Left kidney (tissue), 2 donors: Measurements from ENCODE around the gene GALR2. TPM values are rescaled to one million over a fixed set of nuclear protein-coding genes. Genes with fewer than 3 reads are reported as not detected.

ENCODE experiments used
- DNase-seq: peaks from one replicate; pipeline ENCODE4 v3.0.0-alpha.2; 2013
- polyA plus RNA-seq: library from polyadenylated mRNA; unstranded; fragments of 120-200 nt; gene quantifications from one replicate; pipeline ENCODE4 v1.2.1, GENCODE V29; 2013; ENCODE audit not compliant: insufficient read length

The GALR2 gene
- polyA plus RNA-seq, 1 donor = 0.17 TPM

- no peak for DNase-seq
Observed at GRCh38 chr17:76092526-76093413, 18.2 kb downstream of the GALR2 start.

DNA sequence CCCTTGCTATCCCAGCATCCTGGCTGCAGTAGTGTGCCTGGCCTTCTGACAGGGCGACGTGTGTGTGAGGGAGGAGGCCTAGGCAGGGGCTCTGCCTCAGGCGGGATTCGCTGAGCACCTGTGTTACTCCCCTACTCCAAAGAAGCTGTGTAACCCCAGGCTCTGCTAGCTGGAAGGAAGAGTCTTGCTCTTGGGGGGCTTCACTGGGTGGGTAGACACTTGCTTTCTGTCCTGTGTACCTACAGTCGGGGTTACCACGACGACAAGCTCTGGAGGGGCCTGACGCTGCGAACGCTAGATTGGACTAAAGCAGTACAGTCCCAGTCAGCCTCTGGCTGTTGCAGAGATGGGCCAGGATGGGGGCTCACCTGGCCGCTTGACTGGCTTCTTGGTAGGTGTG lies 19.5 kb downstream of the GALR2 start:
- DNase-seq = no peak

DNA sequence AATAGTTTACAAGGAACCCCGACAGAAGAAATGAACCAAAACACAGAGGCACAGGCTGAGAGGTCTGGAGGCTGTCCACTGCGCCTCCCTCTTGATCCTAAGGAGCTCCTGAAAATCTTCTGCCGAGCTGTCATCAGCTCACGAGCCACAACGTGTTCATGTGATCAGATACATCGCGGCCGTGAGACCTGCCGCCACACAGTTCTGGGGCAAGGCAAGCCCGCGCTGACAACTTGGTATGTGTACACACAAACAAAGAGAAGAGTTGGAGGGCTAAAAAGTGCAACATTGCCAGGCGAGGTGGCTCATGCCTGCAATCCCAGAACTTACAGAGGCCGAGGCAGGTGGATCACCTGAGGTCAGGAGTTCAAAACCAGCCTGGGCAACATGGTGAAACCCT lies 21.4 kb downstream of the GALR2 start:
- DNase-seq = no peak

GRCh38 chr17:76097716-76098295 lies 23.2 kb downstream of the GALR2 start:
- DNase-seq = no peak

DNA sequence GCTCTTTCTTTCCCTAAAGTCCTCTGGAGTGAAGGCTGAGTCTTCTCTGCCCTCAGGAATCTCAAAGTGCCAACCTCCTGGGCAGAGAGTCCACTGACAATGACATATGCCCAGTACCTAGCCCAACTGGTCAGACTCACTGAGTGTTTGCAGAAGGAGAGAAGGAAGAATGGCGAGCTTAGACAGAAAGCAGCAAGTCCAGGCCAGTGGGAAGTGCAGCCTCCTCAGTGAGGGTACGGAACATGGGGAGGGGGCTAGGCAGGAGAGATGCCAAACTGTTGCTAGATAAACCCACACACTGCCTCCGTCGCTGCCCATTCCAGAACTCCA lies 28.3 kb downstream of the GALR2 start:
- DNase-seq = no peak

- DNase-seq = peak; percentile 95
Observed at GRCh38 chr17:76103274-76104139, 28.9 kb downstream of the GALR2 start, which contains the start of gene EXOC7. EXOC7 (minus strand) TSS chr17:76103787; CDS start chr17:76103692, 95 bp downstream.

- DNase-seq = no peak
Observed at GRCh38 chr17:76104140-76104895, 29.7 kb downstream of the GALR2 start.

DNA sequence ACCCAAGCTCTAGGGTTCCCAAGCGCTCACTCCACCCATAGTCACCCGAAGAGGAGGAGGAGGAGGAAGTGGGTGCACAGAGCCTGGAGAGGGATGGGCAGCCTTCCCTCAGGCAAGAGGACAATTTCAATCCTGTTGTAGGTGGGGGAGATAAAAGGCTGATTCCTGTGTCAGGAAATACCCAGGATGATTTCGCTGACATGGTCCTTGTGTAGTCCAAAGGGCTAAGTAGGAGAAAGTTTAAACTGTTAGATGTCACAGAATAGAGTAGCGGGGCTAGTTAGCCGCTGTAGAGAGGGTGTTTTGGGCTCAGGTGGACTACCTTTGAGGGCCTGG lies 30.3 kb downstream of the GALR2 start:
- no peak for DNase-seq

DNA sequence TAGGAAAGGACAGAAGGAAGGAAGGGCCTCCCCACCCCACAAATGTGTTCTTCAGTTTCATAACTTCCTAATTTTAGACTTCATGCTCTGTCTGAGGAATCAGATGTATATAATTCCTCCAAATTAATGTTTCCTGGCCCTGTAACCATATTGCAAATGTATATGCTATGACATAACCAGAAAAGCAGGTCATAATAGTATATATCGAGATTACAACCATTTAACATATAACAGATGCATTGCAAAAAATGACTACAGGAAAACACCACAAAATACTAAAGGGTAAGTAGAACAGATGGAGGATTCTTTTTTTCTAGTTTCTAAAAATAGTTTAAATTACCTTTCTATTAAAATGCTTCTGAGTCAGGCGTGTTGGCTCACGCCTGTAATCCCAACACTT lies 32.1 kb downstream of the GALR2 start:
- no peak for DNase-seq

GRCh38 chr17:76107509-76107908 lies 32.9 kb downstream of the GALR2 start:
- no peak for DNase-seq

- no peak for DNase-seq
Observed at GRCh38 chr17:76111956-76112355, 37.4 kb downstream of the GALR2 start.

DNA sequence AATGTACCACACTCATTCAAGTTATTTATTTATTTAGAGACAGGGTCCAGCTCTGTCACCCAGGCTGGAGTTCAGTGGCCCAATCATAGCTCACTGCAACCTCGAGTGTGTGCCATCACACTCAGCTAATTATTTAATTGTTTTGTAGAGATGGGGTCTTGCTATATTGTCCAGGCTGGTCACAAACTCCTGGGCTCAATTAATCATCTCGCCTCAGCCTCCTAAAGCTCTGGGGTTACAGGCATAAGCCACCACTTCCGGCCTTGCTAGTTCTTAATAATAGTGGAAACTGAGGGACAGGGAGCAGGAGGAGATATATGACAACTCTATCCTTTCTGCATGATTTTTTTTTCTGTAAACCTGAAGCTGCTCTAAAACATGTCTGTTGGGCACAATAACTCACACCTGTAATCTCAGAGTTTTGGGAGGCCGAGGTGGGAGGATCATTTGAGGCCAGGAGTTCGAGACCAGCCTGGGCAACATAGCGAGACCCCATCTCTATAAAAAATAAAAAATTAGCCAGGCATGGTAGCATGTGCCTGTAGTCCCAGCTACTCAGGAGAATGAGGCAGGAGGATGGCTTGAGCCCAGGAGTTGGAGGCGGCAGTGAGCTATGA lies 40.7 kb downstream of the GALR2 start:
- DNase-seq = no peak

DNA sequence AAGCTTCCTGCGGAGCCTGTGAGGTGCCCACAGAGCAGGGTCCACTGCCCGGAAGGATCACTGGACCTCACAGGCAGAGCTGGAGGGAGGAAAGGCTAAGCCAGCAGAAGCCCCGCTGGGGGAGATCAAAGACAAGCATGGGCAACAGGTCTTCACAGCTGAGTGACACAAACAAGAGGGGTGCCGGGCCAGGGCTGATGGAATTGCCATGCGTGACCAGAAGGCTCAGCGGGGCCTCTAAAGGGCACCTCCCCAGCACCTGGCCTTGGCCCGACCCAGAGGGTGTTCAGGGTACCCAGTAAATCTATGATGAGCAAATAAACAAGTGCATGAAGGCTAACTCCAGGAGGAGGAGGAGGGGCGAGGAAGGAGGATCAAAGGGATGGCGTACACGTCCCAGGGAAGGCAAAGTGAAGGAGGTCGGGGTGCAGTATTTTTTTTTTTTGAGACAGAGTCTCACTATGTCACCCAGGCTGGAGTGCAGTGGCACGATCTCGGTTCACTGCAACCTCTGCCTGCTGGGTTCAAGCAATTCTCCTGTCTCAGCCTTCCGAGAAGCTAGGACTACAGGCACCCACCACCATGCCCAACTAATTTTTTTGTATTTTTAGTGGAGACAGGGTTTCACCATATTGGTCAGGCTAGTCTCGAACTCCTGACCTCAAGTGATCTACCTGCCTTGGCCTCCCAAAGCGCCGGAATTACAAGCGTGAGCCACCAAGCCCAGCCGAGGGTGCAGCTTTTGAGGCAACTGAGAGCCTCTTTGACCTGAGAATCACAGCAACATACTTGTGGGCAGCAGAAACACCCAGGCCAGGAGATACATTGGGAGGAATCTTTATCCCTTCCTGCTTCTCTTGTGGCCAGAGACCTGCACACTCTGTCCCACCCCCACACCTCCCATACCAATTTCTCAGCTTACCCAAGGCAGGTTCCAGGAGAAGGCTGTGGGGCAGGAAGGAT lies 45.1 kb downstream of the GALR2 start:
- no peak for DNase-seq

DNA sequence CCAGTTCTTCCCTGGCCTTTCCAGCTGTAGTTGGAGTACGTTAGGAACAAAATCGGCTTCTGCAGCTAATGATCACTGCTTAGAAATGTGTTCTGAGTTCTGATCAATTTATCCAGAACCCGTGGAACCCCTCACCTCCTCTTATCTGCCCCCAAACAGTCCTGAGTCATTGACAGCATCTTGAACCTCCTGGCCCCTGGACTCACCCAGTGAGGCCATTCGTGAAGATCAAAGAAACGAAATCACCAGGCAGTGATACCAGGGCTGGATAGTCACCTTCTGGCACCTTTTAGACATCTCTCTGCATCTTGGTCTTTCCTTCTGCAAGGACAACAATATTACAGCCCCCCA lies 46.1 kb downstream of the GALR2 start:
- no peak for DNase-seq

DNA sequence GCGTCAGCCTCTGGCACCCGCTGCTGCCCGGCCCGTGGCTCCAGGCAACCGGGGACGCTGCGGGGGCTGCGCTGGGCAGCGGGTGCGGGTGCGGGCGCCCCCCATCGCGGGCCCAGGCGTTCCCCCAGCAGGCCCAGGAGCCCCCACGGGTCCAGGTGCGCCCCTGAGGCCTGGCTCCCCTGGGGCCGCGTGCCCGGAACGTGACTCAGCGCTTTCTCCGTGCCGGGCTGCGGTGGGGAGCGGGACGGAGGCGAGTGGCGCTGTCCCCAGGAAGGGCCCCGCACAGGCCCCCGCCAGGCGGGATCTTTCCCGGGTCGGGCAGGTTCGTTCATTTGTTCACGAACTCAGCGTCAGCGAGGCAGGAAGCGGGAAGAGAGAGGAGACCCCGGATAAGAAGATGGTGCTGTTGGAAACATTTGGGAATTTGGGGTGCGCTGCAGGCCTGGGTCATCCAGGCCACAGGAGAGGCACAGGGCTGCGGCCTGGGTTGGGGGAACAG lies 47.4 kb downstream of the GALR2 start:
- DNase-seq = no peak

- DNase-seq = no peak
Observed at GRCh38 chr17:76122431-76123190, 48.0 kb downstream of the GALR2 start.

GRCh38 chr17:76123191-76123499 lies 48.6 kb downstream of the GALR2 start:
- DNase-seq = no peak

GRCh38 chr17:76123749-76124581 lies 49.4 kb downstream of the GALR2 start:
- no peak for DNase-seq
